IMR-90 (cell line): ENCODE results near the gene KCTD16. TPM values are rescaled to one million over a fixed set of nuclear protein-coding genes. Genes with fewer than 3 reads are reported as not detected.

Experiments used
- ATAC-seq: fragments of 200-7000 bp; cut with Tn5 transposase; 2 replicates; pipeline ENCODE4 v1.9.1; 2020; ENCODE audit warnings: low read depth, mild to moderate bottlenecking, moderate library complexity
- BruUV-seq: library from RNA; stranded (reverse); fragments of 400-500 nt; replicated peaks from 2 replicates; lab custom pipeline; 2021; lab: Mats Ljungman, UMichigan
- CTCF ChIA-PET: fragments of 300-600 bp; formaldehyde crosslinking; extraction: SDS; loops from one replicate; lab custom pipeline; 2021; ENCODE audit warnings: antibody characterized with exemption; lab: Yijun Ruan, JAX
- POLR2A ChIA-PET: fragments of 300-600 bp; sonication (Branson Sonifier 250); formaldehyde crosslinking; loops from one replicate; lab custom pipeline; 2022; ENCODE audit warnings: antibody characterized with exemption; ENCODE audit not compliant: unreplicated experiment; lab: Charles Lee
- DNase-seq: peaks from one replicate; pipeline ENCODE4 v3.0.0; 2013
- H2AFZ ChIP-seq: replicated peaks from 2 replicates; pipeline ENCODE3; 2013; ENCODE audit warnings: low read length, mild to moderate bottlenecking; ENCODE audit not compliant: poor library complexity
- H2AK5ac ChIP-seq: 2 replicates; pipeline ENCODE4 v1.6.1; 2013; ENCODE audit warnings: low read depth, low read length, inconsistent platforms
- H2AK9ac ChIP-seq: replicated peaks from 2 replicates; pipeline ENCODE3; 2013; ENCODE audit warnings: mild to moderate bottlenecking, low read depth, low read length, moderate library complexity; ENCODE audit not compliant: poor library complexity
- H2BK120ac ChIP-seq: 2 replicates; pipeline ENCODE4 v1.6.1; 2013; ENCODE audit warnings: low read depth, low read length, inconsistent platforms
- H2BK15ac ChIP-seq: 3 replicates; pipeline ENCODE4 v1.6.1; 2013; ENCODE audit warnings: low read depth, low read length, inconsistent platforms
- H2BK20ac ChIP-seq: 2 replicates; pipeline ENCODE4 v1.6.1; 2013; ENCODE audit warnings: low read depth, mild to moderate bottlenecking, inconsistent platforms, low read length, moderate library complexity
- H2BK5ac ChIP-seq: 2 replicates; pipeline ENCODE4 v1.6.1; 2013; ENCODE audit warnings: mild to moderate bottlenecking, low read depth, low read length, inconsistent platforms; ENCODE audit not compliant: poor library complexity, severe bottlenecking
- H3K14ac ChIP-seq: replicated peaks from 2 replicates; pipeline ENCODE4 v1.6.1; 2013; ENCODE audit warnings: low read depth, low read length, inconsistent platforms
- H3K18ac ChIP-seq: 2 replicates; pipeline ENCODE4 v1.6.1; 2013; ENCODE audit warnings: low read depth, low read length, control low read depth
- H3K23ac ChIP-seq: 2 replicates; pipeline ENCODE4 v1.6.1; 2013; ENCODE audit warnings: low read depth, low read length, inconsistent platforms
- H3K27ac ChIP-seq: 2 replicates; pipeline ENCODE4 v1.5.1; 2013; ENCODE audit warnings: mild to moderate bottlenecking, control low read depth, low read length; ENCODE audit not compliant: insufficient read depth
- H3K27me3 ChIP-seq: 2 replicates; pipeline ENCODE4 v1.6.1; 2013; ENCODE audit warnings: low read length; ENCODE audit not compliant: control insufficient read depth, insufficient read depth
- H3K36me3 ChIP-seq: 2 replicates; pipeline ENCODE4 v1.6.1; 2013; ENCODE audit warnings: low read length, mixed read lengths; ENCODE audit not compliant: control insufficient read depth, insufficient read depth
- H3K4ac ChIP-seq: 2 replicates; pipeline ENCODE4 v1.6.1; 2013; ENCODE audit warnings: low read depth, low read length, inconsistent platforms
- H3K4me1 ChIP-seq: 2 replicates; pipeline ENCODE4 v1.6.1; 2013; ENCODE audit warnings: low read length, mixed read lengths; ENCODE audit not compliant: control insufficient read depth, insufficient read depth
- H3K4me2 ChIP-seq: 2 replicates; pipeline ENCODE4 v1.6.1; 2013; ENCODE audit warnings: low read depth, mild to moderate bottlenecking, control low read depth, low read length, moderate library complexity
- H3K4me3 ChIP-seq: 2 replicates; pipeline ENCODE4 v1.5.1; 2013; ENCODE audit warnings: low read depth, mild to moderate bottlenecking, control low read depth, low read length, moderate library complexity; ENCODE audit not compliant: insufficient read depth
- H3K56ac ChIP-seq: 2 replicates; pipeline ENCODE4 v1.6.1; 2013; ENCODE audit warnings: low read length, inconsistent platforms; ENCODE audit not compliant: insufficient read depth; ENCODE audit errors: extremely low read depth
- H3K79me1 ChIP-seq, 2 experiments: 2 replicates each; pipeline ENCODE4 v1.6.1; 2013; ENCODE audit warnings: low read length in 2 of 2, inconsistent platforms in 1 of 2, low read depth in 1 of 2
- H3K9ac ChIP-seq: 2 replicates; pipeline ENCODE4 v1.6.1; 2013; ENCODE audit warnings: low read depth, low read length, control low read depth
- H3K9me1 ChIP-seq: 2 replicates; pipeline ENCODE4 v1.6.1; 2013; ENCODE audit warnings: low read length, inconsistent platforms; ENCODE audit not compliant: insufficient read depth
- H3K9me3 ChIP-seq: 2 replicates; pipeline ENCODE4 v1.6.1; 2013; ENCODE audit warnings: low read length; ENCODE audit not compliant: control insufficient read depth, insufficient read depth
- H4K20me1 ChIP-seq: 2 replicates; pipeline ENCODE4 v1.6.1; 2013; ENCODE audit warnings: low read length, inconsistent platforms; ENCODE audit not compliant: insufficient read depth
- H4K5ac ChIP-seq: 2 replicates; pipeline ENCODE4 v1.6.1; 2013; ENCODE audit warnings: mild to moderate bottlenecking, low read depth, low read length, control low read depth
- H4K8ac ChIP-seq, 2 experiments: 2 replicates each; pipeline ENCODE4 v1.6.1; 2013; ENCODE audit warnings: low read depth in 2 of 2, low read length in 2 of 2, control low read depth in 1 of 2, inconsistent platforms in 1 of 2
- H4K91ac ChIP-seq: 2 replicates; pipeline ENCODE4 v1.6.1; 2013; ENCODE audit warnings: low read depth, low read length, inconsistent platforms; ENCODE audit not compliant: insufficient read depth
- BHLHE40 ChIP-seq: fragments of 150-350 bp; IDR thresholded peaks from 2 replicates; pipeline ENCODE4 v1.6.1; 2016; ENCODE audit warnings: mild to moderate bottlenecking, low read depth, low read length
- CEBPB ChIP-seq: IDR thresholded peaks from 2 replicates; pipeline ENCODE4 v1.6.1; 2012; ENCODE audit warnings: low read depth, low read length, improper control_type of control experiment
- CHD1 ChIP-seq: IDR thresholded peaks from 2 replicates; pipeline ENCODE4 v1.6.1; 2012; ENCODE audit warnings: low read depth, low read length, improper control_type of control experiment
- ELK1 ChIP-seq: fragments of 150-350 bp; IDR thresholded peaks from 2 replicates; pipeline ENCODE4 v1.6.1; 2016; ENCODE audit warnings: low read depth, mild to moderate bottlenecking, low read length, moderate library complexity, borderline replicate concordance
- FOS ChIP-seq: fragments of 150-350 bp; IDR thresholded peaks from 2 replicates; pipeline ENCODE4 v1.6.1; 2016; ENCODE audit warnings: low read depth, low read length
- MAFK ChIP-seq: IDR thresholded peaks from 2 replicates; pipeline ENCODE4 v1.6.1; 2012; ENCODE audit warnings: low read depth, low read length, improper control_type of control experiment
- MAZ ChIP-seq: IDR thresholded peaks from 2 replicates; pipeline ENCODE4 v1.6.1; 2012; ENCODE audit warnings: low read depth, mild to moderate bottlenecking, low read length, improper control_type of control experiment, moderate library complexity, borderline replicate concordance
- MXI1 ChIP-seq: IDR thresholded peaks from 2 replicates; pipeline ENCODE4 v1.6.1; 2012; ENCODE audit warnings: low read depth, mild to moderate bottlenecking, low read length, moderate library complexity, borderline replicate concordance
- NFE2L2 ChIP-seq: fragments of 150-350 bp; IDR thresholded peaks from 2 replicates; pipeline ENCODE4 v1.6.1; 2016; ENCODE audit warnings: low read depth, mild to moderate bottlenecking, low read length
- POLR2A ChIP-seq: IDR thresholded peaks from 2 replicates; pipeline ENCODE4 v1.6.1; 2012; ENCODE audit warnings: mild to moderate bottlenecking, low read depth, low read length
- RAD21 ChIP-seq: IDR thresholded peaks from 2 replicates; pipeline ENCODE4 v1.6.1; 2012; ENCODE audit warnings: low read length, improper control_type of control experiment
- RCOR1 ChIP-seq: IDR thresholded peaks from 2 replicates; pipeline ENCODE4 v1.6.1; 2012; ENCODE audit warnings: mild to moderate bottlenecking, low read length, improper control_type of control experiment; ENCODE audit not compliant: insufficient replicate concordance
- RFX5 ChIP-seq: IDR thresholded peaks from 2 replicates; pipeline ENCODE4 v1.8.0; 2012; ENCODE audit warnings: low read depth, mild to moderate bottlenecking, low read length, moderate library complexity
- SMC3 ChIP-seq: fragments of 150-350 bp; IDR thresholded peaks from 2 replicates; pipeline ENCODE4 v1.6.1; 2016; ENCODE audit warnings: low read depth, mild to moderate bottlenecking, antibody characterized with exemption, low read length, moderate library complexity
- USF2 ChIP-seq: fragments of 150-350 bp; IDR thresholded peaks from 2 replicates; pipeline ENCODE4 v1.6.1; 2017; ENCODE audit warnings: mild to moderate bottlenecking, antibody characterized with exemption, low read length, low read depth
- WGBS, 2 experiments: methylation state at CpG; one replicate each; pipeline versions ENCODE4 v1.1.5 to v1.1.7; 2013; ENCODE audit warnings: missing lambda C conversion rate in 2 of 2; ENCODE audit not compliant: insufficient read length in 1 of 2; ENCODE audit errors: extremely low coverage in 2 of 2; 5-methylcytosine and 5-hydroxymethylcytosine counted together
- dilution Hi-C: fragments of 300-500 bp; cut with HindIII; formaldehyde crosslinking; loops from one replicate; pipeline ENCODE4 v1.14.3; 2018; ENCODE audit warnings: low sequenced_read_pairs; ENCODE audit not compliant: unreplicated experiment
- in situ Hi-C: fragments of 300-500 bp; cut with MboI; formaldehyde crosslinking; loops from 3 replicates; pipeline ENCODE4 v1.14.3; 2019; ENCODE audit warnings: low sequenced_read_pairs, inconsistent platforms, mixed read lengths
- intact Hi-C: fragments of 100-400 bp; cut with micrococcal nuclease; formaldehyde crosslinking; loops from 2 replicates; pipeline ENCODE4 v1.10.0; 2022
- polyA plus RNA-seq, 3 experiments: library from polyadenylated mRNA; depleted of rRNA; stranded (reverse); fragments of >200 nt; gene quantifications; 2 replicates each; pipeline ENCODE4 v1.2.3, GENCODE V29; 2012; ENCODE audit warnings: low replicate concordance in 1 of 3
- total RNA-seq: library from RNA; depleted of rRNA; stranded (reverse); fragments of >200 nt; gene quantifications from 2 replicates; pipeline ENCODE4 v1.2.3, GENCODE V29; 2012
- TF ChIP-seq, protein P1 (sequence below): conservative IDR thresholded peaks from 2 replicates; pipeline ENCODE4 v1.5.1; 2012; ENCODE audit warnings: mild to moderate bottlenecking, low read depth, low read length, improper control_type of control experiment

KCTD16 gene
- total and polyA plus RNA-seq, 2 of the 4 experiments (the other 2 are of a cell fraction) = 0.43 to 1.1 TPM

DNA sequence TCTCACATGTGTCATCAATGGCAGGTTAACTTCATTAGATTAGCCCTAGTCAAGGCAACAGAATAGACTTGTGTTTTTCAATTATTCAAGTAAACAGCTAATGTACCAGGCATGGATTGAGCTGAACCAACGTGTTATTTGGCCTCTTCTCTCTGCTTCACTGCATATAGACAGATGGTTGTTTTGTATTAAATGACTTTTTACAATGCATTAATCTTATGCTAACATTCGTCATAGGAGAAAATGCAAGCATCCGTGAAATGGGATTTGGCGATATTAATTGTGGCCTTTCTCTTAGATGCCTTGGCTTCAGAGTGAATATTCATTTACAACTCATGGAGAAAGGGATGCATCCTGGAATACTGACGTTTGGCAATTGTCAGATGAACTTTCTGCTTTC lies 208.0 kb downstream of the KCTD16 start:
- Histone ChIP-seq H3K56ac (no peak overlapping the region), H2BK15ac (no peak overlapping the region), H3K23ac (no peak overlapping the region), H3K27ac (no peak overlapping the region), H3K18ac (no peak overlapping the region), H2AK9ac (no peak overlapping the region), H3K9me3 (no peaks in the 10 kb centered on the region), H3K4me3 (no peak overlapping the region), H4K91ac (no peak overlapping the region), H3K9ac (no peak overlapping the region), H3K4me2 (no peak overlapping the region), H3K9me1 (no peaks in the 10 kb centered on the region), H3K36me3 (no peaks in the 10 kb centered on the region), H2AK5ac (no peak overlapping the region), H3K4ac (no peak overlapping the region), H2BK120ac (no peak overlapping the region), H2BK20ac (no peak overlapping the region), H3K4me1 (no peaks in the 10 kb centered on the region), H3K14ac (no peak overlapping the region), H4K20me1 (no peaks in the 10 kb centered on the region), H4K5ac (no peak overlapping the region), H3K27me3 (no peaks in the 10 kb centered on the region), H2BK5ac (no peak overlapping the region), H3K79me1 (no peaks in the 10 kb centered on the region), H2AFZ (no peak overlapping the region), H4K8ac (no peak overlapping the region)
- WGBS, 2 experiments = no CpG with 5 or more reads among the region's 5 CpGs
- CTCF ChIA-PET = interaction anchor here (0.6 kb wide), 1 partner anchor 29 kb away, joined by 3 read pairs; no protein-coding TSS in a partner anchor
- POLR2A ChIA-PET = no interaction called here
- no peak for ATAC-seq
- DNase-seq = no peak
- intact Hi-C loops = loop anchor here (5.0 kb wide), 1 partner anchor 166 kb away; no protein-coding TSS in a partner anchor
- TF ChIP-seq, protein P1, sequence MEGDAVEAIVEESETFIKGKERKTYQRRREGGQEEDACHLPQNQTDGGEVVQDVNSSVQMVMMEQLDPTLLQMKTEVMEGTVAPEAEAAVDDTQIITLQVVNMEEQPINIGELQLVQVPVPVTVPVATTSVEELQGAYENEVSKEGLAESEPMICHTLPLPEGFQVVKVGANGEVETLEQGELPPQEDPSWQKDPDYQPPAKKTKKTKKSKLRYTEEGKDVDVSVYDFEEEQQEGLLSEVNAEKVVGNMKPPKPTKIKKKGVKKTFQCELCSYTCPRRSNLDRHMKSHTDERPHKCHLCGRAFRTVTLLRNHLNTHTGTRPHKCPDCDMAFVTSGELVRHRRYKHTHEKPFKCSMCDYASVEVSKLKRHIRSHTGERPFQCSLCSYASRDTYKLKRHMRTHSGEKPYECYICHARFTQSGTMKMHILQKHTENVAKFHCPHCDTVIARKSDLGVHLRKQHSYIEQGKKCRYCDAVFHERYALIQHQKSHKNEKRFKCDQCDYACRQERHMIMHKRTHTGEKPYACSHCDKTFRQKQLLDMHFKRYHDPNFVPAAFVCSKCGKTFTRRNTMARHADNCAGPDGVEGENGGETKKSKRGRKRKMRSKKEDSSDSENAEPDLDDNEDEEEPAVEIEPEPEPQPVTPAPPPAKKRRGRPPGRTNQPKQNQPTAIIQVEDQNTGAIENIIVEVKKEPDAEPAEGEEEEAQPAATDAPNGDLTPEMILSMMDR = no peak
- no peak for TF ChIP-seq BHLHE40
- TF ChIP-seq ELK1 = no peak
- TF ChIP-seq MXI1 = no peak
- TF ChIP-seq CEBPB = no peak
- TF ChIP-seq NFE2L2 = no peak
- TF ChIP-seq POLR2A = no peak
- TF ChIP-seq RFX5 = no peak
- TF ChIP-seq MAFK = no peak
- no peak for TF ChIP-seq RCOR1
- TF ChIP-seq FOS = no peak
- no peak for TF ChIP-seq CHD1
- no peak for TF ChIP-seq SMC3
- no peak for TF ChIP-seq RAD21
- no peak for TF ChIP-seq MAZ
- no peak for TF ChIP-seq USF2
- dilution Hi-C loops = no loop called here
- in situ Hi-C loops = no loop called here
- no TSS peak for BruUV-seq
